LNCAP (cell line): Measurements from ENCODE around the gene HOXD9.

Experiments used
- CTCF ChIP-seq: fragments of 450-650 bp; IDR thresholded peaks from 2 replicates; pipeline ENCODE4 v1.5.1; 2017; ENCODE audit warnings: mild to moderate bottlenecking

HOXD9 gene

DNA sequence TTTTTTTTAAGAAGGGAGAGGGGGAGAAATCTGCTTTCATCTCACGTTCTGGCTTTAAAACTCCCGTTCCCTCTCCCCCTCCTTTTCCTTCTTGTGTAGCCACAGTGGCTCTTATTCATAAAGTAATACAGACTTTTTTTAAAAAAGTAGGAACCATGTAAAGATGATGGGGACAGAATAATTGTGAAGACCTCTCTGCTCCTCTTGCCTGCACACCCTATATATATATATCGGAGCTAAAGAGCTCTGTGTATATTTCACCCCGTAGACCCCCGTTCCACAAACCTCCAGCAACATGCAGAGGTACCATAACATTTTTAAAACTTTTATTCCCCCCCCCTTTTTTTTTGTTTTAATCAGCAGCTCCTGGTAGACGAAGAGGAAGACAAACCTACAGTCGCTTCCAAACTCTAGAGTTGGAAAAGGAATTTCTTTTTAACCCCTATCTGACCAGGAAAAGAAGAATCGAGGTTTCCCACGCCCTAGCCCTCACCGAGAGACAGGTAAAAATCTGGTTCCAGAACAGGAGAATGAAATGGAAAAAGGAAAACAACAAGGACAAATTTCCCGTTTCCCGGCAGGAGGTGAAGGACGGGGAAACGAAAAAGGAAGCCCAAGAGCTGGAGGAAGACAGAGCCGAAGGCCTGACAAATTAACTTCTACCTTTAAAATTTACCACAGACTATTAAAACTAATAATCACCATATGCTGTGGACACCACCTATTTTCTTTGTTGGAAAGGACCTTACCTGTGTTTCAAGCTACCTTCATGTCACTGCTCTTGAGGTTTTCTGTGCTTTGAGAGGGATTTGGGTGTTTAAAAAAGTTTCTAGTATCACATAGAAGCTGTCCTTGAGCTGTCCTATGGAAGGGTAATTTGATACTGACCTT is 8.7 kb downstream of the HOXD9 start:
- TF ChIP-seq CTCF = no peak

DNA sequence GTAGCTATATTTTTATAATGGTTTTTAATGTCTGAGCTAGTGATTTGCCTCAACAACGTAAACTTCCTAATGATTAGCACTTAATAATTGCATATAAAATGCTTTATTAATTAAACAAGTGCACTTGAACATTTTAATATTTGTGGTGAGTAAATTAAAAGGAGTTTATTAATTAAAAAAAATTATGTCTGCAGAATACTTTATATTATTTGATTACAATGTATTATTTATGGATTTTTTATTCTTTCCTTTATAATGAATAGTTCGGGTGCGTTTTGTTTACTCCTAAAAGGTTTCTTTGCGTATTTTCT is 9.3 kb downstream of the HOXD9 start:
- no peak for TF ChIP-seq CTCF

DNA sequence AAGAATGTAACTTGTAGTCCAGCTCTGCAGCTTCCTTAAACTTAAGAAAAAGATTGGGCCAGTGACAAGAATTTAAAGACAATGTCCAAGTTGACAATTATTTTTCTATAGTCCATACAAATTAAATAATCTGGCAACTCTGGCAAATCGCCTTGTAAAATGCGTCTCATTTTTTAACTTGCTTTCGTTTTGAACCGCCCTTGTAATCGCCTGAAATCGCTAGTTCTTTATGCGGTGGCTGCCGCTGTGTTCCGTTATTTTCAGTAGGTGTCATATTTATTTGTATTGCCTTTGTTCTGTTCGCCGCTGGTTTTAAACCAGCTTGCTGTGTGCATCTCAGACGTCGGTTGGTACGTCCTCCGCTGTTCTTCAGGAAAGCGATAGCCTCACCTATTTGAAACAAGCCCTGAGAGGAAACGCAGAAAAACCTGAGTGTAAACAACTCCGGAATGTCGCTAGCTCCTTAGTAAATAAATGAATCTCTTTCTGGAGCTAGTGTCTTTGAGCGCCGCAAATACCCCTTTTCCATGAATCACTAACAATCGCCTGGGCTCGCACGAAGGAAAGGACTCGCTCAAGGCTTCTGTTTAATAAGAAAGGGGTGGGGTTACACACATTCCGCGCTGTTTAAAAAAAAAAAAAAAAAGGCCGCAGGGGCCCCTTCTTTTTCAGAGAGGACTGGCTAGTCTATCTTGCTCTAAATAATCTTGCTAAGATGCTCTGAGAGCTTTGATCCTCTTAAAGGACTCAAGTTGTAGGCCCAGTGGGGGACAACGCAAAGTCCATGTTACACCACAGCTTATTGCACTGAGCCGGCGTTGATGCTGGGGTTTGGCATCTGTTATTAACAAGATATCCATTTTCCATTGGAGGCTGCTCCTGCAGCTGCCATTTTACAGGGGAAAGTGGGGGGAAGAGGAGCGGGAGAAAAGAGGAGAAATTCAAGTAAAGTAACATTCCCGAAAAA is 10.0 kb downstream of the HOXD9 start:
- TF ChIP-seq CTCF = no peak

DNA sequence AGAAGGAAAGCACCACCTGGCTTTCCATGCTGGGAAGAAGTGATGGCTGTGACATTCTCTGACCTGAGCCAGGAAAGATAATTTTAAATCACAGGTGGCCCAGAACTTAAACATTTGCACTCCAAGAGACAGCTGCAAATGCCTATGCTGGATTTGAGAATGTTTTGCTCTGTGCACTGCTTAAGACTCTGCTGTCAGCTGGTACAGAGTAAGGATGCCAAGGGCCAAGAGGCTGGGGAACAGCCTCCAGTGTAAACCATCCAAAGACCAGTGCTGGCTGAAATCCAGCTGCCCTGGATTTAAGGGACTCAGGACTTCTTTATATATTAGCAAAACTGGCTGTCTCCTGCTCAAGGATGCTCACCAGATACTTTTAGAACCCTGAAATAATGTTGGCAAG is 10.9 kb downstream of the HOXD9 start:
- no peak for TF ChIP-seq CTCF

- TF ChIP-seq CTCF = no peak
Observed at GRCh38 chr2:176134035-176134434, 11.5 kb downstream of the HOXD9 start.

DNA sequence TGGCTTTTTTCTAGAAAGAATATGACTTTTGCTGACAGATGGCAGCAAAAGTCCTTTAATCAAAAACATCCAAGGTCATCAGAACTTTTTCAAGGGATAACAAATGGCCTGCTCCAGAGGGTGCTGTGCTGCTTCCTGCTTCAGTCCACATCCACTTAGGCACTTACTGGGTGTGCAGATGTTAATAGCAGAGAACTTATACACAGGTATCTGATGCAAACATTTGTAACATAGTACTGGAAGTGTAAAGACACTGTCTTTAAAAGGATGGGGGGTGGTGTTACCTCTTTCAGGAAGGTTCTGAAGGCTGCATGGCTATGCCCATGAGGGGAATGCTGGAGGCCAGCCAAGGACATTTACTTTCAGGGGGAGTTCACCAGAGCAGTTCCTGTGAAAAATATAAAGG is 12.5 kb downstream of the HOXD9 start:
- TF ChIP-seq CTCF = no peak

DNA sequence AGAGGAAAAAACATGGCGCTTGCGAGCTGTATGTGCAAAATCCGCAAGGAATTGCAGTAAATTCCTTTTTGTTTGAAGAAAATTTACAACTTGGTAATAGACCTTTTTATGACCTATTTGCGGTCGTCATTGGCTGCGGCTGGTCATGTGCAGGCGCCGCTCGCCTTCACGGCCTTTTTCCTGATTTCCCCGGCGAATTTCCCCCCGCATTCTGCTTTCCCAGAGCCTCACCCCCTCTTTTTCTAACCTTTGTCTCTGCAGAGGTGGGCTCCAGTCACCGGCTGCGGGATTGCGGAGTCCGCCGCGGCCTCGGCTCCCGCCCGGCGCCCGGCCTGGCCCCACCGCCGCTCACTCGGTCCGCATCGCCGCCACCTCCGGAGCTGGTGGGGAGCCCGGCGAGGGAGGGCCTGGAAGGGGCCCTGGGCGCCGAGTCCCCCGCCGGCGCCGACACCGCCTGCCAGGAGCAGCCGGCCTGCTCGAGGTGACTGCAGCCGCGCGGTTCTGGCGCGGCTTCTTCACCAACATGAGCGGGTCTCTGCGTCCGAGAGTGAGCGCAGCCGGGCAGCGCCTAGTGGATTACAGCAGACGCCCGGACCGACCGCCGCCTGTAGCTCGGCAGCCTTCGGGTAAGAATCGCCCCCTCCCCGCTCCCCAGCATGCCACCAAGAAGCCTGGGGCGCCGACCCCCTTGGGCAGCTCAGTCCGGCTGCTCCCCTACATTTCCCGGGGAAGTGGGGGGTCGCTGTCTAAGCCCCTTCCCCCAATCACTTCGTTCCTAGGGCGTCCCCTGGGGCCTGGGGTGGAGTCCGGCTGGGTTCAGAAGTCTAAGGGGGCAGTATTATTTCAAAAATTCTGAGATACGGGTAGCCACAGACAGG is 14.1 kb downstream of the HOXD9 start:
- TF ChIP-seq CTCF = no peak
